MV-4-11 (cell line): Measurements from ENCODE around the gene ANKRD28.
"Not testable (repeated sequence)": the region's sequence is repeated elsewhere in the genome, so short reads cannot be mapped to it uniquely, and the experiment has no call there.

Source experiments
- DNase-seq: peaks from one replicate; lab custom pipeline; 2025; lab: John Stamatoyannopoulos, UW

Gene ANKRD28

DNA sequence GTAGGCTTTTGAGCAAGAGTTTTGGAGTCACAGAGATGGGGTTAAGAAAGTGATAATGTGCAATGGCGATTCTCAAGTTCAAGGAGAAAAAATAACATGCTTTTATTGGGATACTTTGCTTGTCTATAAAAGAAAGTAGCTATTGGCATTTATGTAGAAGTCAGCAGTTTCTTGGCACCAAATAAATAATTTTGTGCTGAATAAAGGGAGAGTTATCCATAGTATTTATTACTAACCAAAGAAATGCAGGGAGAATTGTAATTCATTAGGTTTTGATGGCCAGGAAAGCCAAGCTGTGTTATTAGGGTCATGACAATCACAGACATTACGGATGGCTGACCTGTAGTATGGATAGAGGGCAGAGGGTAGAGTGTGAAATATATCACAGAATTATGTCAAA, 163.1 kb downstream of the ANKRD28 start:
- no peak for DNase-seq

DNA sequence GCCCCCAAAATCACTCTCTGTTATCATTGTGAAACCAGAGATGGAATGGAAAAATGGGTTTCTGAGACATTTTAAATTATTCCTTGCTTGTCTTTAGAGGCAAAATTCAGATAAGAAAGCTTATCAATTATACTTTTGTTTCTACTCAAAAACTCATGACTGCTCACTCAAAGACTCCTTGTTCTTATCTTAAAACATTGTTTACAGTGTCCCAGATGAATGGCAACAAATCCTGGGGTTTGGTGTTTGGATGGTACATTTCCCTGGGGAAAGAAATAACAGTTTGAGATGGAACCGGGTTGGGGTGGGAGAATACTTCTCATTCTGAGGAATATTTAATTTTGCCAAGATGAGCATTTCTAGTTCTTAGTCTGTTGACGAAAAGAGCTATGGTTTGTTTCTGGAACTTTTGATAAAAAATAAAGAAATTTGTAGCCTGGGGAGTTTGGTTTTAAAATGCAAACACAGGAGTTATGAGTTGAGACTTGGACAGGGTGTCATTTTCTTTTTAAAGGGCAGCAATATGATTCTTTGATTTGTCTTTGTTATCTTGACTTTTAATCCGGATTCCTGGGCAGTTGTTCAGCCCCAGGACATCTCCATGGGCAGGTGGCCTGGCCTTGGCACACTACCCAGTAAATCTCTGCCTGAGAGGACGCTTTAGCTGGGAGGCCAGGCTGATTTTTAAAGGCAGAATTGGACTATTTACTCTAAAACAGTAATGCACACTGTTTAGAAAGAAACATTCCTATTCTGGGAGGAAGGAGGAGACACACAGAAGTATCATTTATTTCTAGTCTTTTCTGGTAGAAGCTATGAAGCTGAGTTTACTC, 163.8 kb downstream of the ANKRD28 start:
- DNase-seq, result no peak

DNA sequence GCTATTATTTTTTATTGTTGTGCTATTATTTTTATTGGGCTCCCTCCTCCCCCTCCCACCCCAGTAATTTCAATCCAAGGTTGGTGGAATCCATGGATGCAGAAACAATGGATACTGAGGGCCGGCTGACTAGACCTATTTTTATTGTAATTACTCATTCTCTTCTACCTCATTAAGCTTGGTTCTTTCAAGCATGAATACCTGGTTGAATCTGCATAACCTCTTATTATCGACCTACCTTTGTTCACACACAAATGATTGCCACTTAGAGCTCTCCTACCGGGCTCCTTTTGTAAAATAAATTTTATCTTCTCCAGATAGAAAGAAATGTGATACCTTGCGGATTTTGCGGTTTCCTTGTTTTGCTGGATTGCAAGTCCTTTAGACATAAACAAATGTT, 164.6 kb downstream of the ANKRD28 start:
- DNase-seq, result no peak

- DNase-seq, result no peak
These were observed 165.6 kb downstream of the ANKRD28 start for GRCh38 chr3:15632212-15632580.

- no peak for DNase-seq
These were observed 166.2 kb downstream of the ANKRD28 start for GRCh38 chr3:15631426-15632211.

DNA sequence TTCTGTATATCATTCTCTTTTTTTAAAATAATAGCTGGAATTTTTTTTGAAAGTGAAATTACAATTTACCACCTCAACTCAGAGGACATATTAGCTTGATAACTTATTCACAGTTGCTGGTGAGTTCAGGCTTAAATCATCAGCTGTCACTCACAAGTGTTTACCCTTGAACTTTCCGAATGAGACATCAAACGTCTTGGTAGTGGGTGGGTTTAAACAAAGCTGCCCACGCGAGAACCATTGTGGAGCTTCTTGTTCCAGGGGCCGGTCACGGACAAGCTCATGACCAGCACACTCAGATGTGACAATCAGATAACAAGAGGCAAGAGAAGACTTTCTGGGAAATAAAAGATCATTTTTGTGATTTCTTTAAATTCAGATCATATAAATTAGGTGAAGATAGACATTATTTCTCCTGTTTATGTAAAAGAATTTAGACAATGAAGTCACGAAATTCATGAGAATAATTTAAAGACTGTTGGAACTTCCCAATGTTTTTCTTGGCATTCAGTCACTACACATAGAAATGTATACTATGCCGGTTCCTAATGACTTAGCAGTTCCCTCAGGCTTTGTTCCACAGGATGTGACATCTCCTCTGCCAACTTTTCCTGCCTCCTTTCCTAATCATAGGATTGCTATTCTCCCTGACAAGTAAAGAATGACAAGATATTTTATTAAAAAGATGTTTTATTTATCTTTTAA, 167.0 kb downstream of the ANKRD28 start:
- no peak for DNase-seq

- peak; percentile 82 for DNase-seq
These were observed 167.8 kb downstream of the ANKRD28 start for GRCh38 chr3:15629860-15630597.

- DNase-seq, result no peak
These were observed 168.8 kb downstream of the ANKRD28 start for GRCh38 chr3:15628967-15629366.

DNA sequence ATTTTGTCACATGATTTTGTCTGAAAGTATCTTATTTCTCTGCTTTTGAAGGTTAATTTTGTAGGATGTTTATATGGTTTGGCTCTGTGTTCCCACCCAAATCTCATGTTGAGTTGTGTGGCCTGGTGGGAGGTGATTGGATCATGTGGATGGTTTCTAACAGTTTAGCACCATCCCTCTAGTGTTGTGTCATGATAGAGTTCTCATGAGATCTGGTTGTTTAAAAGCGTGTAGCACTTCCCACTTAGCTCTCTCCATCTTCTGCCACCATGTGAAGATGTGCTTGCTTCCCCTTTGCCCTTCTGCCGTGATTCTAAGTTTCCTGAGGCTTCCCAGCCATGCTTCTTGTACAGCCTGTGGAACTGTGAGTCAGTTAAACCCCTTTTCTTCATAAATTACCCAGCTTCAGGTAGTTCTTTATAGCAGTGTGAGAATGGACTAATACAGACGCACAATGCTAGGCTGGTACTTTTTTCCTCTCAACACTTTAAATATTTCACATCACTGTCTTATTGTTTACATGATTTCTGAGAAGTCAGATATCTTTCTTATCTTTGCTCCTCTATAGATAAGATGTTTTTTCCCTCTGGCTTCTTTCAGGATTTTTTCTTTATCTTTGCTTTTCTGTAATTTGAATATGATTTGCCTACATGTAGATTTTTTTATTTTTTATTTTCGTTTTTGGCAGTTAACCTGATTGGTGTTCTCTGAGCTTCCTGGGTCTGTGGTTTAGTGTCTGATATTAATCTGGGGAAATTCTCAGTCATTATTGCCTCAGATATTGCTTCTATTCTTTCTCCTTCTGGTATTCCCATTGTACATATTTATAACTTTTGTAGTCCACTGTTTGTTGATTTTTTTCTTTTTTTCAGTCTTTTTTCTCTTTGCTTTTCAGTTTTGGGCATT, 174.0 kb downstream of the ANKRD28 start:
- DNase-seq, result no peak

DNA sequence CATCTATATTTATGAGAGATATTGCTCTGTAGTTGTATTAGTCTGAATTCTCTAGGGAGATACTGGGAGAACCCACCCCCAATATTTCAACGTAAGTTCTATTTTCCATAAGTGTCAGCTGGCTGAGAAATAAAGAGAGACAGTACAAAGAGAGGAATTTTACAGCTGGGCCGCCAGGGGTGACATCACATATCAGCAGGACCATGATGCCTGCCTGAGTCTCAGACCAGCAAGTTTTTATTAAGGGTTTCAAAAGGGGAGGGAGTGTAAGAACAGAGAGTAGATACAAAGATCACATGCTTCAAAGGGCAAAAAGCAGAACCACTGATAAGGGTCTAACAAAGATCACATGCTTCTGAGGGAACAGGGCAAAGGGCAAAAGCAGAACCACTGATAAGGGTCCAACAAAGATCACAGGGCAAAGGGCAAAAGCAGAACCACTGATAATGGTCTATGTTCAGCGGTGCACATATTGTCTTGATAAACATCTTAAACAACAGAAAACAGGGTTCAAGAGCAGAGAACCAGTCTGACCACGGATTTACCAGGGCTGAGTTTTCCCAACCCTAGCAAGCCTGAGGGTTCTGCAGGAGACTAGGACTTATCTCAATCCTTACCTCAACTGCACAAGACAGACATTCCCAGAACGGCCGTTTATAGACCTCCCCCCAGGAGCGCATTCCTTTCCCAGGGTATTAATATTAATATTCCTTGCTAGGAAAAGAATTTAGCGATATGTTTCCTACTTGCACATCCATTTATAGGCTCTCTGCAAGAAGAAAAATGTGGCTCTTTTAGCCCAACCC, 177.9 kb downstream of the ANKRD28 start:
- DNase-seq, result not testable (repeated sequence)
